HepG2 (cell line): ENCODE measurements around the gene TXNRD2. TPM values are rescaled to one million over a fixed set of nuclear protein-coding genes. Genes with fewer than 3 reads are reported as not detected.

Experiments used
- BRD4 ChIP-seq: sonication (generic); formaldehyde crosslinking; IDR thresholded peaks from 2 replicates; pipeline ENCODE4 v1.4.0; 2020; ENCODE audit warnings: missing genetic modification reagents
- CHCHD3 ChIP-seq: sonication (generic); formaldehyde crosslinking; IDR thresholded peaks from 2 replicates; pipeline ENCODE4 v1.8.0; 2022; ENCODE audit warnings: mild to moderate bottlenecking, missing genetic modification reagents, moderate library complexity
- FOSL2 ChIP-seq: sonication (generic); formaldehyde crosslinking; IDR thresholded peaks from 2 replicates; pipeline ENCODE4 v1.4.0; 2020; ENCODE audit warnings: missing genetic modification reagents
- HNRNPL ChIP-seq: fragments of 200-400 bp; formaldehyde crosslinking; IDR thresholded peaks from 2 replicates; pipeline ENCODE4 v1.6.1; 2017; ENCODE audit warnings: mild to moderate bottlenecking, low read depth, low read length
- ISL2 ChIP-seq: sonication (generic); formaldehyde crosslinking; IDR thresholded peaks from 2 replicates; pipeline ENCODE4 v1.5.0; 2020; ENCODE audit warnings: missing genetic modification reagents
- PRMT3 ChIP-seq: sonication (generic); formaldehyde crosslinking; IDR thresholded peaks from 2 replicates; pipeline ENCODE4 v1.8.1; 2022; ENCODE audit warnings: low read depth, mild to moderate bottlenecking, moderate library complexity, missing genetic modification reagents, borderline replicate concordance
- SIX1 ChIP-seq: sonication (generic); formaldehyde crosslinking; IDR thresholded peaks from 2 replicates; pipeline ENCODE4 v1.4.0; 2020; ENCODE audit warnings: missing genetic modification reagents, borderline replicate concordance
- ZNF460 ChIP-seq: sonication (generic); formaldehyde crosslinking; IDR thresholded peaks from 2 replicates; pipeline ENCODE4 v1.5.1; 2020; ENCODE audit warnings: missing genetic modification reagents, mild to moderate bottlenecking, borderline replicate concordance
- ZNF747 ChIP-seq: sonication (generic); formaldehyde crosslinking; IDR thresholded peaks from 2 replicates; pipeline ENCODE4 v1.8.1; 2023; ENCODE audit warnings: missing genetic modification reagents, mild to moderate bottlenecking, borderline replicate concordance
- polyA plus RNA-seq, 8 experiments: library from polyadenylated mRNA; depleted of rRNA in 3 of 8; stranded (reverse) in 7 of 8; unstranded in 1 of 8; fragments of >200 nt; fragmentation: Illumina TruSeq in 4 of 8; extraction: Trizol in 4 of 8; gene quantifications; 2 replicates each; pipeline versions ENCODE4 v1.2.1 to v1.2.3, GENCODE V29; 2011 to 2016; ENCODE audit warnings: low read depth in 4 of 8, missing spikeins in 1 of 8, mixed read lengths in 1 of 8; ENCODE audit not compliant: insufficient read depth in 1 of 8
- total RNA-seq, 5 experiments: library from RNA; depleted of rRNA; stranded (reverse); fragments of >200 nt; fragmentation: Illumina TruSeq; extraction: Trizol; gene quantifications; 2 replicates each; pipeline ENCODE4 v1.2.3, GENCODE V29; 2016; ENCODE audit warnings: low read depth in 1 of 5
- TF ChIP-seq, protein P1 (sequence below): sonication (generic); formaldehyde crosslinking; IDR thresholded peaks from 2 replicates; pipeline ENCODE4 v1.4.0; 2020; ENCODE audit warnings: missing genetic modification reagents, borderline replicate concordance
- TF ChIP-seq, protein P2 (sequence below), 2 experiments: IDR thresholded peaks; 2 replicates each; pipeline ENCODE4 v1.6.1; 2011 to 2012; ENCODE audit warnings: low read length in 2 of 2, borderline replicate concordance in 1 of 2, low read depth in 1 of 2, mild to moderate bottlenecking in 1 of 2, moderate library complexity in 1 of 2
- TF ChIP-seq, protein P3 (sequence below): sonication (generic); formaldehyde crosslinking; conservative IDR thresholded peaks from 2 replicates; pipeline ENCODE4 v1.4.0; 2020; ENCODE audit warnings: missing genetic modification reagents
- TF ChIP-seq, protein P4 (sequence below): IDR thresholded peaks from 2 replicates; pipeline ENCODE4 v1.6.1; 2016; ENCODE audit warnings: mild to moderate bottlenecking
- TF ChIP-seq, protein P5 (sequence below): sonication (generic); formaldehyde crosslinking; IDR thresholded peaks from 2 replicates; pipeline ENCODE4 v1.4.0; 2020; ENCODE audit warnings: mild to moderate bottlenecking, missing genetic modification reagents

TXNRD2 gene
- total and polyA plus RNA-seq, 2 of the 13 experiments (the other 11 are each of a cell fraction or from before 2014, with no cell fraction given): 17.5 to 18.6 TPM

DNA sequence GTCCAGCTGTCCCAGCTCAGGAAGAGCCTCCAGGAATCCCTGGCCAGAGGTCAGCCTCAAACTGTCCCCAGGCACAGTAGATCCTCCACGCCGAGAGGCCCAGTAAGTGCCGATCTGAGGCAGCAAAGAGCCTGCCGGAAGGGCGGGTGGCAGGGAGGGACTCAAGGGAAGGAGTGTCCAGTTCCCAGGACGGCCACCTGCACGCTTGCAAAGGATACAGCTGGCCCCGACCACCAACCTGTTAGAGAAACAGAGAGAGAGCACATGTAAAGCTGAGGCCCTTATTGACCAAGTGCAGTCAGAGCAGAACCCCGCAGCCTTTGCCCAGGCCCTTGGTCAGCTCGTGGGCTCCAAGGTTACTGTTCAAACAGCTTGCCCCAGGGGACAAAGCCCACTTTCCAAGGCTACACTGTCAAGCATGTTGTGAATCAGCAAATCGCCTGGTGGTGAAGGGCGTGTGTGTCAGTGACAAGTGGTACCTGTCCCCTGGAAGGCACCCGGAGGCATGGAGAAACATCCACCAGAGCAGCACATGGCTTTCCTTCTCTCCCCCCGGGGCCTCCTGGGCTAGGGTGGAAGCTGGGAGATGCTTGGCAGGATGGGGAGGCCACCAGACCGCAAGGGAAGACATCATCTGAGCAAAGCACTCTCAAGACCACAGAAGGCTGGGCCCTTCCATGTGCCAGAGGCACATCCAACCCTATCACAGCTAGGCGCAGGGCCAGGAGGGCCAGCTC, 42.6 kb downstream of the TXNRD2 start (continued):
- TF ChIP-seq, protein P1, sequence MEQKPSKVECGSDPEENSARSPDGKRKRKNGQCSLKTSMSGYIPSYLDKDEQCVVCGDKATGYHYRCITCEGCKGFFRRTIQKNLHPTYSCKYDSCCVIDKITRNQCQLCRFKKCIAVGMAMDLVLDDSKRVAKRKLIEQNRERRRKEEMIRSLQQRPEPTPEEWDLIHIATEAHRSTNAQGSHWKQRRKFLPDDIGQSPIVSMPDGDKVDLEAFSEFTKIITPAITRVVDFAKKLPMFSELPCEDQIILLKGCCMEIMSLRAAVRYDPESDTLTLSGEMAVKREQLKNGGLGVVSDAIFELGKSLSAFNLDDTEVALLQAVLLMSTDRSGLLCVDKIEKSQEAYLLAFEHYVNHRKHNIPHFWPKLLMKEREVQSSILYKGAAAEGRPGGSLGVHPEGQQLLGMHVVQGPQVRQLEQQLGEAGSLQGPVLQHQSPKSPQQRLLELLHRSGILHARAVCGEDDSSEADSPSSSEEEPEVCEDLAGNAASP (CRISPR knock-in tag): peak; percentile 24; the same call in 1 of the 2 replicates
- TF ChIP-seq BRD4 (CRISPR knock-in tag): no peak
- no peak for TF ChIP-seq SIX1 (CRISPR knock-in tag)
- TF ChIP-seq FOSL2 (CRISPR knock-in tag): peak; percentile 56; the same call in 1 of the 2 replicates
- TF ChIP-seq ZNF747 (CRISPR knock-in tag): no peak
- TF ChIP-seq, protein P2, sequence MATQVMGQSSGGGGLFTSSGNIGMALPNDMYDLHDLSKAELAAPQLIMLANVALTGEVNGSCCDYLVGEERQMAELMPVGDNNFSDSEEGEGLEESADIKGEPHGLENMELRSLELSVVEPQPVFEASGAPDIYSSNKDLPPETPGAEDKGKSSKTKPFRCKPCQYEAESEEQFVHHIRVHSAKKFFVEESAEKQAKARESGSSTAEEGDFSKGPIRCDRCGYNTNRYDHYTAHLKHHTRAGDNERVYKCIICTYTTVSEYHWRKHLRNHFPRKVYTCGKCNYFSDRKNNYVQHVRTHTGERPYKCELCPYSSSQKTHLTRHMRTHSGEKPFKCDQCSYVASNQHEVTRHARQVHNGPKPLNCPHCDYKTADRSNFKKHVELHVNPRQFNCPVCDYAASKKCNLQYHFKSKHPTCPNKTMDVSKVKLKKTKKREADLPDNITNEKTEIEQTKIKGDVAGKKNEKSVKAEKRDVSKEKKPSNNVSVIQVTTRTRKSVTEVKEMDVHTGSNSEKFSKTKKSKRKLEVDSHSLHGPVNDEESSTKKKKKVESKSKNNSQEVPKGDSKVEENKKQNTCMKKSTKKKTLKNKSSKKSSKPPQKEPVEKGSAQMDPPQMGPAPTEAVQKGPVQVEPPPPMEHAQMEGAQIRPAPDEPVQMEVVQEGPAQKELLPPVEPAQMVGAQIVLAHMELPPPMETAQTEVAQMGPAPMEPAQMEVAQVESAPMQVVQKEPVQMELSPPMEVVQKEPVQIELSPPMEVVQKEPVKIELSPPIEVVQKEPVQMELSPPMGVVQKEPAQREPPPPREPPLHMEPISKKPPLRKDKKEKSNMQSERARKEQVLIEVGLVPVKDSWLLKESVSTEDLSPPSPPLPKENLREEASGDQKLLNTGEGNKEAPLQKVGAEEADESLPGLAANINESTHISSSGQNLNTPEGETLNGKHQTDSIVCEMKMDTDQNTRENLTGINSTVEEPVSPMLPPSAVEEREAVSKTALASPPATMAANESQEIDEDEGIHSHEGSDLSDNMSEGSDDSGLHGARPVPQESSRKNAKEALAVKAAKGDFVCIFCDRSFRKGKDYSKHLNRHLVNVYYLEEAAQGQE (IDR thresholded peaks at IDR 0.05; ENCODE audit: borderline replicate concordance in 1 of 2, low read depth in 1 of 2, low read length in 2 of 2): no peak
- TF ChIP-seq ZNF460 (CRISPR knock-in tag): no peak
- TF ChIP-seq, protein P3, sequence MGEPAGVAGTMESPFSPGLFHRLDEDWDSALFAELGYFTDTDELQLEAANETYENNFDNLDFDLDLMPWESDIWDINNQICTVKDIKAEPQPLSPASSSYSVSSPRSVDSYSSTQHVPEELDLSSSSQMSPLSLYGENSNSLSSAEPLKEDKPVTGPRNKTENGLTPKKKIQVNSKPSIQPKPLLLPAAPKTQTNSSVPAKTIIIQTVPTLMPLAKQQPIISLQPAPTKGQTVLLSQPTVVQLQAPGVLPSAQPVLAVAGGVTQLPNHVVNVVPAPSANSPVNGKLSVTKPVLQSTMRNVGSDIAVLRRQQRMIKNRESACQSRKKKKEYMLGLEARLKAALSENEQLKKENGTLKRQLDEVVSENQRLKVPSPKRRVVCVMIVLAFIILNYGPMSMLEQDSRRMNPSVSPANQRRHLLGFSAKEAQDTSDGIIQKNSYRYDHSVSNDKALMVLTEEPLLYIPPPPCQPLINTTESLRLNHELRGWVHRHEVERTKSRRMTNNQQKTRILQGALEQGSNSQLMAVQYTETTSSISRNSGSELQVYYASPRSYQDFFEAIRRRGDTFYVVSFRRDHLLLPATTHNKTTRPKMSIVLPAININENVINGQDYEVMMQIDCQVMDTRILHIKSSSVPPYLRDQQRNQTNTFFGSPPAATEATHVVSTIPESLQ: no peak
- TF ChIP-seq PRMT3 (CRISPR knock-in tag): no peak
- TF ChIP-seq, protein P4, sequence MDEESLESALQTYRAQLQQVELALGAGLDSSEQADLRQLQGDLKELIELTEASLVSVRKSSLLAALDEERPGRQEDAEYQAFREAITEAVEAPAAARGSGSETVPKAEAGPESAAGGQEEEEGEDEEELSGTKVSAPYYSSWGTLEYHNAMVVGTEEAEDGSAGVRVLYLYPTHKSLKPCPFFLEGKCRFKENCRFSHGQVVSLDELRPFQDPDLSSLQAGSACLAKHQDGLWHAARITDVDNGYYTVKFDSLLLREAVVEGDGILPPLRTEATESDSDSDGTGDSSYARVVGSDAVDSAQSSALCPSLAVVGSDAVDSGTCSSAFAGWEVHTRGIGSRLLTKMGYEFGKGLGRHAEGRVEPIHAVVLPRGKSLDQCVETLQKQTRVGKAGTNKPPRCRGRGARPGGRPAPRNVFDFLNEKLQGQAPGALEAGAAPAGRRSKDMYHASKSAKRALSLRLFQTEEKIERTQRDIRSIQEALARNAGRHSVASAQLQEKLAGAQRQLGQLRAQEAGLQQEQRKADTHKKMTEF (CRISPR knock-in tag): peak; percentile 52; the same call in 1 of the 2 replicates
- no peak; the same call in 1 of the 2 replicates for TF ChIP-seq ISL2 (CRISPR knock-in tag)
- no peak for TF ChIP-seq CHCHD3 (CRISPR knock-in tag)
- TF ChIP-seq HNRNPL: peak; percentile 95
- TF ChIP-seq, protein P5, sequence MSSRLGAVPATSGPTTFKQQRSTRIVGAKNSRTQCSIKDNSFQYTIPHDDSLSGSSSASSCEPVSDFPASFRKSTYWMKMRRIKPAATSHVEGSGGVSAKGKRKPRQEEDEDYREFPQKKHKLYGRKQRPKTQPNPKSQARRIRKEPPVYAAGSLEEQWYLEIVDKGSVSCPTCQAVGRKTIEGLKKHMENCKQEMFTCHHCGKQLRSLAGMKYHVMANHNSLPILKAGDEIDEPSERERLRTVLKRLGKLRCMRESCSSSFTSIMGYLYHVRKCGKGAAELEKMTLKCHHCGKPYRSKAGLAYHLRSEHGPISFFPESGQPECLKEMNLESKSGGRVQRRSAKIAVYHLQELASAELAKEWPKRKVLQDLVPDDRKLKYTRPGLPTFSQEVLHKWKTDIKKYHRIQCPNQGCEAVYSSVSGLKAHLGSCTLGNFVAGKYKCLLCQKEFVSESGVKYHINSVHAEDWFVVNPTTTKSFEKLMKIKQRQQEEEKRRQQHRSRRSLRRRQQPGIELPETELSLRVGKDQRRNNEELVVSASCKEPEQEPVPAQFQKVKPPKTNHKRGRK (CRISPR knock-in tag): no peak
